GM23338 (cell line): ENCODE measurements around the gene ZNF469. TPM values are rescaled to one million over a fixed set of nuclear protein-coding genes. Genes with fewer than 3 reads are reported as not detected.

ENCODE experiments used
- ATAC-seq: fragments of 200-7000 bp; cut with Tn5 transposase; 3 replicates; pipeline ENCODE4 v1.9.1; 2020
- DNase-seq: peaks from one replicate; pipeline ENCODE4 v3.0.0-alpha.2; 2015; ENCODE audit warnings: low spot score
- H2AFZ ChIP-seq: fragments of 200-600 bp; sonication (generic); 2 replicates; pipeline ENCODE4 v1.8.0; 2016; ENCODE audit warnings: antibody characterized with exemption, mild to moderate bottlenecking, moderate library complexity
- H3F3A ChIP-seq: fragments of 200-600 bp; sonication (generic); replicated peaks from 2 replicates; pipeline ENCODE4 v1.8.0; 2017; ENCODE audit warnings: antibody characterized with exemption, mixed run types, low read depth
- H3K27ac ChIP-seq: fragments of 200-600 bp; sonication (generic); 2 replicates; pipeline ENCODE4 v1.6.1; 2016; ENCODE audit warnings: low read depth
- H3K27me3 ChIP-seq: fragments of 200-600 bp; sonication (generic); 2 replicates; pipeline ENCODE4 v1.8.0; 2016; ENCODE audit warnings: mild to moderate bottlenecking, mixed run types, moderate library complexity; ENCODE audit not compliant: insufficient read depth
- H3K36me3 ChIP-seq: fragments of 200-600 bp; sonication (generic); 2 replicates; pipeline ENCODE4 v1.8.0; 2016; ENCODE audit warnings: mild to moderate bottlenecking; ENCODE audit not compliant: insufficient read depth
- H3K4me1 ChIP-seq: fragments of 200-600 bp; sonication (generic); 2 replicates; pipeline ENCODE4 v1.8.0; 2016; ENCODE audit warnings: mild to moderate bottlenecking, moderate library complexity; ENCODE audit not compliant: insufficient read depth
- H3K4me2 ChIP-seq: fragments of 200-600 bp; sonication (generic); 2 replicates; pipeline ENCODE4 v1.7.1; 2017; ENCODE audit warnings: mixed run types
- H3K4me3 ChIP-seq: fragments of 200-600 bp; sonication (generic); 2 replicates; pipeline ENCODE4 v1.6.1; 2016; ENCODE audit warnings: mixed run types
- H3K79me2 ChIP-seq: fragments of 200-600 bp; sonication (generic); replicated peaks from 2 replicates; pipeline ENCODE4 v1.8.0; 2017; ENCODE audit warnings: mild to moderate bottlenecking; ENCODE audit not compliant: insufficient read depth
- H3K9me2 ChIP-seq: fragments of 200-600 bp; sonication (generic); 2 replicates; pipeline ENCODE4 v1.8.0; 2017; ENCODE audit not compliant: insufficient read depth
- H4K20me1 ChIP-seq: fragments of 200-600 bp; sonication (generic); replicated peaks from 2 replicates; pipeline ENCODE4 v1.8.0; 2017; ENCODE audit warnings: mild to moderate bottlenecking; ENCODE audit not compliant: insufficient read depth
- H3K27ac Mint-ChIP-seq: 2 replicates; pipeline ENCODE4 v1.8.0; 2020; ENCODE audit warnings: inconsistent platforms, mild to moderate bottlenecking, moderate library complexity, mixed read lengths
- H3K27me3 Mint-ChIP-seq: 3 replicates; pipeline ENCODE4 v1.8.0; 2022; ENCODE audit warnings: low read depth, mild to moderate bottlenecking, moderate library complexity, mixed read lengths, inconsistent platforms; ENCODE audit not compliant: insufficient read depth, poor library complexity
- H3K36me3 Mint-ChIP-seq: 3 replicates; pipeline ENCODE4 v1.8.0; 2021; ENCODE audit warnings: low read depth, mild to moderate bottlenecking, inconsistent platforms, moderate library complexity, mixed read lengths
- H3K4me1 Mint-ChIP-seq: 3 replicates; pipeline ENCODE4 v1.8.0; 2020; ENCODE audit warnings: mild to moderate bottlenecking, inconsistent platforms, mixed read lengths
- H3K4me3 Mint-ChIP-seq: 3 replicates; pipeline ENCODE4 v1.8.0; 2021; ENCODE audit warnings: moderate library complexity, mild to moderate bottlenecking, inconsistent platforms, mixed read lengths
- H3K9me3 Mint-ChIP-seq: 3 replicates; pipeline ENCODE4 v1.8.0; 2020; ENCODE audit warnings: moderate library complexity, mild to moderate bottlenecking, inconsistent platforms, mixed read lengths
- CREB1 ChIP-seq: fragments of 250-450 bp; sonication (Bioruptor Pico); IDR thresholded peaks from 2 replicates; pipeline ENCODE4 v1.5.0; 2020; ENCODE audit warnings: low read depth, mild to moderate bottlenecking, moderate library complexity
- EZH2 ChIP-seq: fragments of 200-600 bp; sonication (generic); IDR thresholded peaks from one replicate; pipeline ENCODE4 v1.8.0; 2017; ENCODE audit warnings: antibody characterized with exemption, mild to moderate bottlenecking, low read depth; ENCODE audit not compliant: unreplicated experiment
- EZH2phosphoT487 ChIP-seq: fragments of 200-600 bp; sonication (generic); IDR thresholded peaks from one replicate; pipeline ENCODE4 v1.8.1; 2018; ENCODE audit warnings: antibody characterized with exemption; ENCODE audit not compliant: unreplicated experiment
- JUNB ChIP-seq: IDR thresholded peaks from one replicate; pipeline ENCODE4 v1.6.1; 2016; ENCODE audit warnings: antibody characterized with exemption; ENCODE audit not compliant: unreplicated experiment
- NANOG ChIP-seq: IDR thresholded peaks from 2 replicates; pipeline ENCODE4 v1.6.1; 2016; ENCODE audit warnings: antibody characterized with exemption, borderline replicate concordance
- POLR2AphosphoS5 ChIP-seq: IDR thresholded peaks from 2 replicates; pipeline ENCODE4 v1.6.1; 2016; ENCODE audit warnings: antibody characterized with exemption, low read depth
- STAT1 ChIP-seq: IDR thresholded peaks from one replicate; pipeline ENCODE4 v1.6.1; 2016; ENCODE audit warnings: antibody characterized with exemption; ENCODE audit not compliant: unreplicated experiment
- ZNF114 ChIP-seq: fragments of 250-450 bp; sonication (Bioruptor Pico); IDR thresholded peaks from 2 replicates; pipeline ENCODE4 v1.5.0; 2020; ENCODE audit warnings: mild to moderate bottlenecking, moderate library complexity
- ZNF331 ChIP-seq: fragments of 250-450 bp; sonication (Bioruptor Pico); IDR thresholded peaks from 2 replicates; pipeline ENCODE4 v1.5.0; 2020; ENCODE audit warnings: low read depth, mild to moderate bottlenecking, moderate library complexity
- polyA plus RNA-seq: library from polyadenylated mRNA; unstranded; fragments of >200 nt; fragmentation: Nextera tagmentation; extraction: Ambion mirVana; gene quantifications from 2 replicates; pipeline ENCODE4 v1.2.1, GENCODE V29; 2016
- total RNA-seq: library from RNA; depleted of rRNA; stranded (reverse); fragments of >200 nt; shearing (Covaris generic); gene quantifications from 2 replicates; pipeline ENCODE4 v1.2.3, GENCODE V29; 2014
- TF ChIP-seq, protein P1 (sequence below): fragments of 250-450 bp; sonication (Bioruptor Pico); IDR thresholded peaks from 2 replicates; pipeline ENCODE4 v1.5.0; 2020; ENCODE audit warnings: mild to moderate bottlenecking, moderate library complexity
- TF ChIP-seq, protein P2 (sequence below): IDR thresholded peaks from one replicate; pipeline ENCODE4 v1.6.1; 2018; ENCODE audit warnings: antibody characterized with exemption; ENCODE audit not compliant: unreplicated experiment
- TF ChIP-seq, protein P3 (sequence below), 2 experiments: fragments of 200-600 bp in 1 of 2; sonication (generic) in 1 of 2; conservative IDR thresholded peaks; 2 replicates each; pipeline versions ENCODE4 v1.5.1 to v1.6.1; 2016 to 2017; ENCODE audit warnings: antibody characterized with exemption in 2 of 2, low read depth in 2 of 2, mild to moderate bottlenecking in 2 of 2, moderate library complexity in 1 of 2
- TF ChIP-seq, protein P4 (sequence below): IDR thresholded peaks from 2 replicates; pipeline ENCODE4 v1.6.1; 2016; ENCODE audit warnings: antibody characterized with exemption

Gene ZNF469
- total and polyA plus RNA-seq, 2 experiments from 2014 or later: 0.23 to 1.9 TPM

DNA sequence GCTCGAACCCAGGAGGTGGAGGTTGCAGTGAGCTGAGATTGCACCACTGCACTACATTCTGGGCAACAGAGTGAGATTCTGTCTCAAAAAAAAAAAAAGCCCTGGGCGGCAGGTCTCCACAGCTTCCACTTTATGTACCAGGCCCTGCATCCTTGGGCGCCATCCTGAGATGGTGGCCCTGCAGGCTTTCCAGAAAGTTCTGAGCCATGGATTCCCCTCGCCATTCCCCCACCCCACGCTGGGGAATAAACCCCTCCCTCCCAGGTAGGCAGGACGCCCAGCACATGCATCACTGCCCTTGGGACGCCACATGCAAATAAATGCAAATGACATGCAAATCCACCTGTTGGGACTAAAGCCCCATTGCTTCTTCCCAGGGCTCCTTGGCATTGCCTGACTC lies 13.8 kb upstream of the ZNF469 start:
- Histone ChIP-seq H3K4me2 (no peak overlapping the region), H3K79me2 (no peaks in the 10 kb centered on the region), H3K4me1 (no peaks in the 10 kb centered on the region), H3F3A (no peaks in the 10 kb centered on the region), H3K4me3 (no peak overlapping the region), H3K27me3 (no peaks in the 10 kb centered on the region), H4K20me1 (no peaks in the 10 kb centered on the region), H2AFZ (no peak overlapping the region), H3K27ac (no peak overlapping the region), H3K9me2 (peaks cover 8% of the 10 kb centered on the region; the same call in 1 of the 2 replicates), H3K36me3 (no peaks in the 10 kb centered on the region)
- Mint-ChIP-seq H3K4me3 (no peak overlapping the region), H3K27ac (no peak overlapping the region), H3K4me1 (no peaks in the 10 kb centered on the region), H3K36me3 (no peaks in the 10 kb centered on the region), H3K27me3 (no peaks in the 10 kb centered on the region), H3K9me3 (peaks cover 2% of the 10 kb centered on the region; the same call in 2 of the 3 replicates)
- ATAC-seq (no peak), DNase-seq (no peak)
- no peak for TF ChIP-seq EZH2phosphoT487
- TF ChIP-seq, protein P1, sequence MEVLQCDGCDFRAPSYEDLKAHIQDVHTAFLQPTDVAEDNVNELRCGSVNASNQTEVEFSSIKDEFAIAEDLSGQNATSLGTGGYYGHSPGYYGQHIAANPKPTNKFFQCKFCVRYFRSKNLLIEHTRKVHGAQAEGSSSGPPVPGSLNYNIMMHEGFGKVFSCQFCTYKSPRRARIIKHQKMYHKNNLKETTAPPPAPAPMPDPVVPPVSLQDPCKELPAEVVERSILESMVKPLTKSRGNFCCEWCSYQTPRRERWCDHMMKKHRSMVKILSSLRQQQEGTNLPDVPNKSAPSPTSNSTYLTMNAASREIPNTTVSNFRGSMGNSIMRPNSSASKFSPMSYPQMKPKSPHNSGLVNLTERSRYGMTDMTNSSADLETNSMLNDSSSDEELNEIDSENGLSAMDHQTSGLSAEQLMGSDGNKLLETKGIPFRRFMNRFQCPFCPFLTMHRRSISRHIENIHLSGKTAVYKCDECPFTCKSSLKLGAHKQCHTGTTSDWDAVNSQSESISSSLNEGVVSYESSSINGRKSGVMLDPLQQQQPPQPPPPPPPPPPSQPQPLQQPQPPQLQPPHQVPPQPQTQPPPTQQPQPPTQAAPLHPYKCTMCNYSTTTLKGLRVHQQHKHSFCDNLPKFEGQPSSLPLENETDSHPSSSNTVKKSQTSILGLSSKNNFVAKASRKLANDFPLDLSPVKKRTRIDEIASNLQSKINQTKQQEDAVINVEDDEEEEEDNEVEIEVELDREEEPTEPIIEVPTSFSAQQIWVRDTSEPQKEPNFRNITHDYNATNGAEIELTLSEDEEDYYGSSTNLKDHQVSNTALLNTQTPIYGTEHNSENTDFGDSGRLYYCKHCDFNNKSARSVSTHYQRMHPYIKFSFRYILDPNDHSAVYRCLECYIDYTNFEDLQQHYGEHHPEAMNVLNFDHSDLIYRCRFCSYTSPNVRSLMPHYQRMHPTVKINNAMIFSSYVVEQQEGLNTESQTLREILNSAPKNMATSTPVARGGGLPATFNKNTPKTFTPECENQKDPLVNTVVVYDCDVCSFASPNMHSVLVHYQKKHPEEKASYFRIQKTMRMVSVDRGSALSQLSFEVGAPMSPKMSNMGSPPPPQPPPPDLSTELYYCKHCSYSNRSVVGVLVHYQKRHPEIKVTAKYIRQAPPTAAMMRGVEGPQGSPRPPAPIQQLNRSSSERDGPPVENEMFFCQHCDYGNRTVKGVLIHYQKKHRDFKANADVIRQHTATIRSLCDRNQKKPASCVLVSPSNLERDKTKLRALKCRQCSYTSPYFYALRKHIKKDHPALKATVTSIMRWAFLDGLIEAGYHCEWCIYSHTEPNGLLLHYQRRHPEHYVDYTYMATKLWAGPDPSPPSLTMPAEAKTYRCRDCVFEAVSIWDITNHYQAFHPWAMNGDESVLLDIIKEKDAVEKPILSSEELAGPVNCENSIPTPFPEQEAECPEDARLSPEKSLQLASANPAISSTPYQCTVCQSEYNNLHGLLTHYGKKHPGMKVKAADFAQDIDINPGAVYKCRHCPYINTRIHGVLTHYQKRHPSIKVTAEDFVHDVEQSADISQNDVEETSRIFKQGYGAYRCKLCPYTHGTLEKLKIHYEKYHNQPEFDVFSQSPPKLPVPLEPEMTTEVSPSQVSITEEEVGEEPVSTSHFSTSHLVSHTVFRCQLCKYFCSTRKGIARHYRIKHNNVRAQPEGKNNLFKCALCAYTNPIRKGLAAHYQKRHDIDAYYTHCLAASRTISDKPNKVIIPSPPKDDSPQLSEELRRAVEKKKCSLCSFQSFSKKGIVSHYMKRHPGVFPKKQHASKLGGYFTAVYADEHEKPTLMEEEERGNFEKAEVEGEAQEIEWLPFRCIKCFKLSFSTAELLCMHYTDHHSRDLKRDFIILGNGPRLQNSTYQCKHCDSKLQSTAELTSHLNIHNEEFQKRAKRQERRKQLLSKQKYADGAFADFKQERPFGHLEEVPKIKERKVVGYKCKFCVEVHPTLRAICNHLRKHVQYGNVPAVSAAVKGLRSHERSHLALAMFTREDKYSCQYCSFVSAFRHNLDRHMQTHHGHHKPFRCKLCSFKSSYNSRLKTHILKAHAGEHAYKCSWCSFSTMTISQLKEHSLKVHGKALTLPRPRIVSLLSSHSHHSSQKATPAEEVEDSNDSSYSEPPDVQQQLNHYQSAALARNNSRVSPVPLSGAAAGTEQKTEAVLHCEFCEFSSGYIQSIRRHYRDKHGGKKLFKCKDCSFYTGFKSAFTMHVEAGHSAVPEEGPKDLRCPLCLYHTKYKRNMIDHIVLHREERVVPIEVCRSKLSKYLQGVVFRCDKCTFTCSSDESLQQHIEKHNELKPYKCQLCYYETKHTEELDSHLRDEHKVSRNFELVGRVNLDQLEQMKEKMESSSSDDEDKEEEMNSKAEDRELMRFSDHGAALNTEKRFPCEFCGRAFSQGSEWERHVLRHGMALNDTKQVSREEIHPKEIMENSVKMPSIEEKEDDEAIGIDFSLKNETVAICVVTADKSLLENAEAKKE: no peak
- no peak for TF ChIP-seq EZH2
- no peak for TF ChIP-seq ZNF331 (CRISPR knock-in tag)
- TF ChIP-seq NANOG: no peak
- no peak for TF ChIP-seq STAT1
- TF ChIP-seq ZNF114: no peak
- TF ChIP-seq JUNB: no peak
- TF ChIP-seq, protein P2, sequence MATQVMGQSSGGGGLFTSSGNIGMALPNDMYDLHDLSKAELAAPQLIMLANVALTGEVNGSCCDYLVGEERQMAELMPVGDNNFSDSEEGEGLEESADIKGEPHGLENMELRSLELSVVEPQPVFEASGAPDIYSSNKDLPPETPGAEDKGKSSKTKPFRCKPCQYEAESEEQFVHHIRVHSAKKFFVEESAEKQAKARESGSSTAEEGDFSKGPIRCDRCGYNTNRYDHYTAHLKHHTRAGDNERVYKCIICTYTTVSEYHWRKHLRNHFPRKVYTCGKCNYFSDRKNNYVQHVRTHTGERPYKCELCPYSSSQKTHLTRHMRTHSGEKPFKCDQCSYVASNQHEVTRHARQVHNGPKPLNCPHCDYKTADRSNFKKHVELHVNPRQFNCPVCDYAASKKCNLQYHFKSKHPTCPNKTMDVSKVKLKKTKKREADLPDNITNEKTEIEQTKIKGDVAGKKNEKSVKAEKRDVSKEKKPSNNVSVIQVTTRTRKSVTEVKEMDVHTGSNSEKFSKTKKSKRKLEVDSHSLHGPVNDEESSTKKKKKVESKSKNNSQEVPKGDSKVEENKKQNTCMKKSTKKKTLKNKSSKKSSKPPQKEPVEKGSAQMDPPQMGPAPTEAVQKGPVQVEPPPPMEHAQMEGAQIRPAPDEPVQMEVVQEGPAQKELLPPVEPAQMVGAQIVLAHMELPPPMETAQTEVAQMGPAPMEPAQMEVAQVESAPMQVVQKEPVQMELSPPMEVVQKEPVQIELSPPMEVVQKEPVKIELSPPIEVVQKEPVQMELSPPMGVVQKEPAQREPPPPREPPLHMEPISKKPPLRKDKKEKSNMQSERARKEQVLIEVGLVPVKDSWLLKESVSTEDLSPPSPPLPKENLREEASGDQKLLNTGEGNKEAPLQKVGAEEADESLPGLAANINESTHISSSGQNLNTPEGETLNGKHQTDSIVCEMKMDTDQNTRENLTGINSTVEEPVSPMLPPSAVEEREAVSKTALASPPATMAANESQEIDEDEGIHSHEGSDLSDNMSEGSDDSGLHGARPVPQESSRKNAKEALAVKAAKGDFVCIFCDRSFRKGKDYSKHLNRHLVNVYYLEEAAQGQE: no peak
- no peak for TF ChIP-seq POLR2AphosphoS5
- TF ChIP-seq, protein P3, sequence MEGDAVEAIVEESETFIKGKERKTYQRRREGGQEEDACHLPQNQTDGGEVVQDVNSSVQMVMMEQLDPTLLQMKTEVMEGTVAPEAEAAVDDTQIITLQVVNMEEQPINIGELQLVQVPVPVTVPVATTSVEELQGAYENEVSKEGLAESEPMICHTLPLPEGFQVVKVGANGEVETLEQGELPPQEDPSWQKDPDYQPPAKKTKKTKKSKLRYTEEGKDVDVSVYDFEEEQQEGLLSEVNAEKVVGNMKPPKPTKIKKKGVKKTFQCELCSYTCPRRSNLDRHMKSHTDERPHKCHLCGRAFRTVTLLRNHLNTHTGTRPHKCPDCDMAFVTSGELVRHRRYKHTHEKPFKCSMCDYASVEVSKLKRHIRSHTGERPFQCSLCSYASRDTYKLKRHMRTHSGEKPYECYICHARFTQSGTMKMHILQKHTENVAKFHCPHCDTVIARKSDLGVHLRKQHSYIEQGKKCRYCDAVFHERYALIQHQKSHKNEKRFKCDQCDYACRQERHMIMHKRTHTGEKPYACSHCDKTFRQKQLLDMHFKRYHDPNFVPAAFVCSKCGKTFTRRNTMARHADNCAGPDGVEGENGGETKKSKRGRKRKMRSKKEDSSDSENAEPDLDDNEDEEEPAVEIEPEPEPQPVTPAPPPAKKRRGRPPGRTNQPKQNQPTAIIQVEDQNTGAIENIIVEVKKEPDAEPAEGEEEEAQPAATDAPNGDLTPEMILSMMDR (conservative IDR thresholded peaks at IDR 0.05; ENCODE audit: low read depth in 2 of 2): no peak
- TF ChIP-seq, protein P4, sequence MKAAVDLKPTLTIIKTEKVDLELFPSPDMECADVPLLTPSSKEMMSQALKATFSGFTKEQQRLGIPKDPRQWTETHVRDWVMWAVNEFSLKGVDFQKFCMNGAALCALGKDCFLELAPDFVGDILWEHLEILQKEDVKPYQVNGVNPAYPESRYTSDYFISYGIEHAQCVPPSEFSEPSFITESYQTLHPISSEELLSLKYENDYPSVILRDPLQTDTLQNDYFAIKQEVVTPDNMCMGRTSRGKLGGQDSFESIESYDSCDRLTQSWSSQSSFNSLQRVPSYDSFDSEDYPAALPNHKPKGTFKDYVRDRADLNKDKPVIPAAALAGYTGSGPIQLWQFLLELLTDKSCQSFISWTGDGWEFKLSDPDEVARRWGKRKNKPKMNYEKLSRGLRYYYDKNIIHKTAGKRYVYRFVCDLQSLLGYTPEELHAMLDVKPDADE: no peak
- TF ChIP-seq CREB1 (CRISPR knock-in tag): no peak
